Neural crest cell (in vitro differentiated cells): ENCODE results near the gene SPATA31C1. TPM values are rescaled to one million over a fixed set of nuclear protein-coding genes. Genes with fewer than 3 reads are reported as not detected.

Experiments used
- DNase-seq: peaks from one replicate; pipeline ENCODE4 v3.0.0; 2021; ENCODE audit warnings: low read depth, mixed read lengths, low spot score
- H3K27ac Mint-ChIP-seq: one replicate; pipeline ENCODE4 v1.8.0; 2021; ENCODE audit warnings: mild to moderate bottlenecking, mixed read lengths; ENCODE audit not compliant: unreplicated experiment
- H3K27me3 Mint-ChIP-seq: 2 replicates; pipeline ENCODE4 v1.8.0; 2021; ENCODE audit warnings: low read depth, mild to moderate bottlenecking, mixed read lengths
- H3K36me3 Mint-ChIP-seq: 2 replicates; pipeline ENCODE4 v1.8.0; 2021; ENCODE audit warnings: low read depth, mild to moderate bottlenecking, mixed read lengths
- H3K4me1 Mint-ChIP-seq: 2 replicates; pipeline ENCODE4 v1.8.0; 2021; ENCODE audit warnings: mixed read lengths
- H3K4me3 Mint-ChIP-seq: one replicate; pipeline ENCODE4 v1.8.0; 2021; ENCODE audit warnings: mild to moderate bottlenecking, mixed read lengths
- H3K9me3 Mint-ChIP-seq: 2 replicates; pipeline ENCODE4 v1.8.0; 2021; ENCODE audit warnings: mixed read lengths
- total RNA-seq: library from RNA; stranded (reverse); gene quantifications from 2 replicates; pipeline ENCODE4 v1.2.1, GENCODE V29; 2021
- TF ChIP-seq, protein P1 (sequence below): fragments of 200-600 bp; sonication (generic); conservative IDR thresholded peaks from 2 replicates; pipeline ENCODE4 v1.5.0; 2021; ENCODE audit warnings: antibody characterized with exemption, mild to moderate bottlenecking

Gene SPATA31C1
- total RNA-seq, 1 donor from 2014 or later = 1.4 TPM

DNA sequence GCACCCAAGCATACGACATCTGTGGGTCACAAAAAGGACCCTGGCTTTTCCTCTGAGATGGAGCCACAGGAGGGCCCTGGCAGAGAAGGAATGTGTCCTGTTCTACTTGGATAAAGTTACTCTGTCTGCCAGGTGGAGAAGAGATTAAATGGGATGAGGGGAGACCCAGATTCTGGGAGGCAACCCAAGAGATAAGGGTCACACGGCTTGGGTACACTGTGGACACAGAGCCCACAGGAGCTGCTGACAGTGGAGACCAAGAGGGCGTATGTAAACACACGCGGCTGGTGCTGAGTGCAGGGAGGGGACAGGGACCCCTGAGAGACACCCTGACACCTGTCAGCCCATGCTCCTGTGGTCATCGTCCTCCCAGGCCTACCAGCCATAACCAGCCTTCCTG is 50.4 kb downstream of the SPATA31C1 start:
- Mint-ChIP-seq H3K4me1 (peaks cover 9% of the 10 kb centered on the region), H3K36me3 (peaks cover 6% of the 10 kb centered on the region), H3K27ac (no peak overlapping the region), H3K27me3 (no peaks in the 10 kb centered on the region), H3K4me3 (no peak overlapping the region), H3K9me3 (no peaks in the 10 kb centered on the region)
- DNase-seq = no peak
- TF ChIP-seq, protein P1, sequence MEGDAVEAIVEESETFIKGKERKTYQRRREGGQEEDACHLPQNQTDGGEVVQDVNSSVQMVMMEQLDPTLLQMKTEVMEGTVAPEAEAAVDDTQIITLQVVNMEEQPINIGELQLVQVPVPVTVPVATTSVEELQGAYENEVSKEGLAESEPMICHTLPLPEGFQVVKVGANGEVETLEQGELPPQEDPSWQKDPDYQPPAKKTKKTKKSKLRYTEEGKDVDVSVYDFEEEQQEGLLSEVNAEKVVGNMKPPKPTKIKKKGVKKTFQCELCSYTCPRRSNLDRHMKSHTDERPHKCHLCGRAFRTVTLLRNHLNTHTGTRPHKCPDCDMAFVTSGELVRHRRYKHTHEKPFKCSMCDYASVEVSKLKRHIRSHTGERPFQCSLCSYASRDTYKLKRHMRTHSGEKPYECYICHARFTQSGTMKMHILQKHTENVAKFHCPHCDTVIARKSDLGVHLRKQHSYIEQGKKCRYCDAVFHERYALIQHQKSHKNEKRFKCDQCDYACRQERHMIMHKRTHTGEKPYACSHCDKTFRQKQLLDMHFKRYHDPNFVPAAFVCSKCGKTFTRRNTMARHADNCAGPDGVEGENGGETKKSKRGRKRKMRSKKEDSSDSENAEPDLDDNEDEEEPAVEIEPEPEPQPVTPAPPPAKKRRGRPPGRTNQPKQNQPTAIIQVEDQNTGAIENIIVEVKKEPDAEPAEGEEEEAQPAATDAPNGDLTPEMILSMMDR = no peak

DNA sequence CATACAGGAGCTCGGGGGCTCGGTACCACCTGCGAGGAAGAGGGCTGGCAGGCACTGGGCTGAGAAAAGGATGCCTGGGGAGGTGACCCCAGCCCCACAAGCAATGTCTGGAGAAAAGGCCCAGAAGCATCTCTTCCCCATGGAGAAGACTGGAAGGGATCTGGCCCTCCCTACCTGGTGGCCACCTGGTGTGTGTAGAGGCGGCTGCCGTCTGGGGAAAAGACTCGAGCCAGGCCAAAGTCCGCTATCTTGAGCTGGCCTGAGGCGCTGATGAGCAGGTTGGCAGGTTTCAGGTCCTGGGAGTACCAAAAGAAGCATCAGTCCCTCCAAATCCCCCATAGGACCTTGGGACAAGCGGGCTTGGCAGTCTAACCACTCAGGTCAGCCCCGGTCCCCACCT is 52.8 kb downstream of the SPATA31C1 start:
- TF ChIP-seq, protein P1 = no peak
- H3K9me3 Mint-ChIP-seq = no peaks in the 10 kb centered on the region
- H3K27me3 Mint-ChIP-seq = no peaks in the 10 kb centered on the region
- peaks cover 6% of the 10 kb centered on the region for H3K36me3 Mint-ChIP-seq
- DNase-seq = no peak
- peaks cover 23% of the 10 kb centered on the region for H3K4me1 Mint-ChIP-seq
- H3K27ac Mint-ChIP-seq = no peak overlapping the region
- no peak overlapping the region for H3K4me3 Mint-ChIP-seq

DNA sequence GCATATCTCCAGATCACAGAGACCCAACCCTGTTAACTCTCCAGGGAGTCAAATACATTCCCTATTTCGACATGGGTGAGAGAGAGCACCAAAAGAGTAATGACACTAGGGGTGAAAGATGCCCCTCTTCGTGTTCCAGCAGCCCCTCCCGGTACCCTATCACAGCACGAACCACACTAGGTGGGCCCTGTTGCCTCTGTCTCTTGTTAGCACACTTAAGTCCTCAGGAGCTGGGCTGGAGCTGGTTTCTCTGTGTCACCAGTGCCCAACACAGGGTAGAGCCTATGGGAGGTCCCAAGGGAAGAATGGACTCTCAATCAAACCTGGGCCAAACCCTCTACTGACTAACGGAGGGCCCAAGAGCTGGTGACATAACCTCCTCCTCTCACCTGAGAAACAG is 55.4 kb downstream of the SPATA31C1 start:
- no peak overlapping the region for H3K27ac Mint-ChIP-seq
- no peak for DNase-seq
- H3K9me3 Mint-ChIP-seq = no peaks in the 10 kb centered on the region

More for the DNA sequence above, 55.4 kb downstream of the SPATA31C1 start:
- Mint-ChIP-seq H3K4me1 (peaks cover 23% of the 10 kb centered on the region), H3K4me3 (peak overlapping the region; percentile 85), H3K27me3 (no peaks in the 10 kb centered on the region), H3K36me3 (peaks cover 3% of the 10 kb centered on the region)
- TF ChIP-seq, protein P1 = no peak

Other genes with a start within 250 kb of the SPATA31C1 start
- gene CTSL, start 191.8 kb upstream of the SPATA31C1 start, total RNA-seq = 33.4 and 33.8 TPM in 2 replicates
- 0.16 and 0.21 TPM in 2 replicates for gene SPATA31E1, start 35.1 kb upstream of the SPATA31C1 start, total RNA-seq
- gene CDK20, start 56.6 kb downstream of the SPATA31C1 start, total RNA-seq = 11.3 and 13.7 TPM in 2 replicates
- gene SPATA31C2, start 220.5 kb downstream of the SPATA31C1 start, total RNA-seq = 1.5 and 2.0 TPM in 2 replicates